ENCODE measurements around the gene HNF1A.

Gene HNF1A

DNA sequence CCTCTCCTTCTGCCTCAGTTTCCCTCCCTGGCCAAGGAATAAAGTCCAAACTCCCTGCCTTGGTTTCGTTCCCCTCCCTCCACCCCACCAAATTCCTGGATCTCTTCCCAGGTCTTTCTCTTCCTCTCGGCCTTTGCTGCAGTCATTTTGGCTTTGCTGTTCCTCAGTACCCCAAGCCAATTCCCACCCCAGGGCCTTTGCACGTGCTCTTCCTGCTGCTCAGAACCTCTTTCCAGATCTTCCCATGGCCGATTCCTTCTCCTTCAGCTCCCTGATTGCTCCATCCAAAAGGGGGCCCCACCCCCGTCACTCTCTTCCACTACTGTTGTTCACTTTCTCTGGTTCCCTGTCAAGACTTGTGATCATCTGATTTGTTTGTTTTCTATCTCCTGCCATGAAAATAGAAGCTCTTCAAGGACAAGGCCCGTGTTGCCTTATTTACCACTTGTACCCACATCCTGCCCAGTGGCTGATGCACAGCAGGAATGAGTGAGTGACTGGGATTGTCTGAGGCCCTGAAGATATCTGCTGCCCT, 3.1 kb downstream of the HNF1A start:
- TF ChIP-seq, protein P1, sequence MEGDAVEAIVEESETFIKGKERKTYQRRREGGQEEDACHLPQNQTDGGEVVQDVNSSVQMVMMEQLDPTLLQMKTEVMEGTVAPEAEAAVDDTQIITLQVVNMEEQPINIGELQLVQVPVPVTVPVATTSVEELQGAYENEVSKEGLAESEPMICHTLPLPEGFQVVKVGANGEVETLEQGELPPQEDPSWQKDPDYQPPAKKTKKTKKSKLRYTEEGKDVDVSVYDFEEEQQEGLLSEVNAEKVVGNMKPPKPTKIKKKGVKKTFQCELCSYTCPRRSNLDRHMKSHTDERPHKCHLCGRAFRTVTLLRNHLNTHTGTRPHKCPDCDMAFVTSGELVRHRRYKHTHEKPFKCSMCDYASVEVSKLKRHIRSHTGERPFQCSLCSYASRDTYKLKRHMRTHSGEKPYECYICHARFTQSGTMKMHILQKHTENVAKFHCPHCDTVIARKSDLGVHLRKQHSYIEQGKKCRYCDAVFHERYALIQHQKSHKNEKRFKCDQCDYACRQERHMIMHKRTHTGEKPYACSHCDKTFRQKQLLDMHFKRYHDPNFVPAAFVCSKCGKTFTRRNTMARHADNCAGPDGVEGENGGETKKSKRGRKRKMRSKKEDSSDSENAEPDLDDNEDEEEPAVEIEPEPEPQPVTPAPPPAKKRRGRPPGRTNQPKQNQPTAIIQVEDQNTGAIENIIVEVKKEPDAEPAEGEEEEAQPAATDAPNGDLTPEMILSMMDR (conservative IDR thresholded peaks at IDR 0.05): no peak
- no peak for TF ChIP-seq ZFX (IDR thresholded peaks at IDR 0.05)
- H3K27ac ChIP-seq: no peak overlapping the region

DNA sequence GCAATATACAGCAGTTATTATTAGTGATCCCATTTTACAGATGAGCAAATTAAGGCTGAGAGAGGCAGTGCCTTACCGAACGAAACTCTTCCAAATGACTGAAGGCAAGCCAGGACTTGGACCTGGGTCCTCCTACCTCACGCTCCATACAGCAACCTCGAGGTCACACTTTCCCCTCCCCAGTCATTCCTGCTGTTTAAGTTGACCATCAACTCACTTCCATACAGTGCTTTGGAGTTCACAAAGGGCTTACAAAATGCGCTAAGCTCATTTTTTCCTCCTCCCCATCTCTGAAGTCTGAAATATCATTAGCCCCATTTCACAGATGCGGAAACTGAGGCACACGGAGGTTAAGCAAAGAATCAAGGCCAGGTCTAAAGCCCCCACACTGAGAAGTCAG, 4.3 kb downstream of the HNF1A start:
- TF ChIP-seq, protein P1 (conservative IDR thresholded peaks at IDR 0.05): no peak
- TF ChIP-seq ZFX (IDR thresholded peaks at IDR 0.05): no peak
- H3K27ac ChIP-seq: no peak overlapping the region

DNA sequence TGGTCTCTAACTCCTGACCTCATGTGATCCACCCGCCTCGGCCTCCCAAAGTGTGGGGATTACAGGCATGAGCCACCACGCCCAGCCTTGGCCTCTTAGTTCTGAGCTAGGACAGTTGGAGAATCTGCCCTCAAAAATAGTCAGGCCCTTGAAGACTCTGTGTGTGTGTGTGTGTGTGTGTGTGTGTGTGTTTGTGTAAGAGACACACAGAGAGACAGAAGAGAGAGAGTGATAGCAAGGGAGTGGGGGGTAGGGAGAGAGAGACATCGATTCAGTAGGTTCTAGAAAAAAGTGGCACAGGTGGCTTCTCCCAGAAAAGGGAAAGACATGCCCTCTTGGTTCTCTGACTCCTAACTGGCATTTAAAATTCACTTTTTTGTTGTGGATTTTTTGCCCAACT, 5.4 kb downstream of the HNF1A start:
- H3K27ac ChIP-seq: no peak overlapping the region
- no peak for TF ChIP-seq ZFX (IDR thresholded peaks at IDR 0.05)
- TF ChIP-seq, protein P1 (conservative IDR thresholded peaks at IDR 0.05): no peak

DNA sequence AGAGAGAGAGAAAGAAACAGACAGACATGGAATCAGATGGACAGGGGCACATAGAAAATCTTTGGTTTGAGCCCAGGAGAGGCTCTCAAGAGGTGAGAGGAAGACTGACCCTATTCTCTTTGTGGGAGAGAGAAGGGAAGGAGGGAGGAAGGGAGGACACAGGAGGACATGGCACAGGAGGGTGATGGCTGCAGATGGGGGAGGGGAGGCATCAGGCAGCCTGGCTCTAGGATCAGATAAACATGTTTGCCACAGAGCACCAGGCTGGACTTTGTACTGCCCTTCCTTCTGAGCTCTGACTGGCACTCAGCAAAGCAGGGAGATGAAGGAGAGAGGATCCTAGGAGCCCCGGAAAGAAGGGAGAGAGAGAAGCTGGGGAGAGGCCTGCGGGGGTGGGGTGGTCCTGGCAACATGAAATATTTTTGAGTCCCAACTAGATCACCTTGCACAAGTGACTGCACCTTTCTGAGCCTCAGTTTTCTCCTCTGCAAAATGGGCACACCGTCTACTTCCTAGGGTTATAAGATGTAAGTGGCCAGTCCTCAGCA, 6.1 kb downstream of the HNF1A start:
- no peak overlapping the region for H3K27ac ChIP-seq
- no peak for TF ChIP-seq ZFX (IDR thresholded peaks at IDR 0.05)

DNA sequence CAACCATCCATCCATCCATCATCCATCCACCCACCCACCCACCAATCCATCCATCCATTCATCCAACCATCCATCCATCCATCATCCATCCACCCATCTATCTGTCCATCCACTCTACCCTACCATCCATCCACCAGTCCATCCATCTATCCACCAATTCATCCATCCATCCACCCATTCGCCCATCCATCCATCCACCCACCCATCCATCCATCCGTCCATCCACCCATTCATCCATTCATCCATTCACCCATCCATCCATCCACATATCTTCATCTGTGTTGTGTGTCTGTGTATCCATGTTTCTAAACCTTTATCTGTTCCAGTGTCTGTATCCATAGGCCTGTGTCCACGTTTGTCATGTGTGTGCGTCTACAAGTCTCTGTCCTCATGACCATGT, 9.9 kb downstream of the HNF1A start:
- H3K27ac ChIP-seq: no peak overlapping the region
- TF ChIP-seq, protein P1 (conservative IDR thresholded peaks at IDR 0.05): no peak
- TF ChIP-seq ZFX (IDR thresholded peaks at IDR 0.05): no peak

DNA sequence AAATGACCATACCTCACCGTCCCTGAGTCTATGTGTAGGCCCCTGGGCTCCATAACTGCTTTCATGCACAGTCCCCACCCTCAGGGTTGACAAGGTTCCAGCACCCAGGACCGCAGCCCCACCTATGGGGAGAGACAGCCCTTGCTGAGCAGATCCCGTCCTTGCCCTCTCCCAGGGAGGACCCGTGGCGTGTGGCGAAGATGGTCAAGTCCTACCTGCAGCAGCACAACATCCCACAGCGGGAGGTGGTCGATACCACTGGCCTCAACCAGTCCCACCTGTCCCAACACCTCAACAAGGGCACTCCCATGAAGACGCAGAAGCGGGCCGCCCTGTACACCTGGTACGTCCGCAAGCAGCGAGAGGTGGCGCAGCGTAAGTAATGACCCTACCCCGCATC, 10.3 kb downstream of the HNF1A start:
- TF ChIP-seq, protein P1 (conservative IDR thresholded peaks at IDR 0.05): no peak
- no peak for TF ChIP-seq ZFX (IDR thresholded peaks at IDR 0.05)
- H3K27ac ChIP-seq: no peak overlapping the region

DNA sequence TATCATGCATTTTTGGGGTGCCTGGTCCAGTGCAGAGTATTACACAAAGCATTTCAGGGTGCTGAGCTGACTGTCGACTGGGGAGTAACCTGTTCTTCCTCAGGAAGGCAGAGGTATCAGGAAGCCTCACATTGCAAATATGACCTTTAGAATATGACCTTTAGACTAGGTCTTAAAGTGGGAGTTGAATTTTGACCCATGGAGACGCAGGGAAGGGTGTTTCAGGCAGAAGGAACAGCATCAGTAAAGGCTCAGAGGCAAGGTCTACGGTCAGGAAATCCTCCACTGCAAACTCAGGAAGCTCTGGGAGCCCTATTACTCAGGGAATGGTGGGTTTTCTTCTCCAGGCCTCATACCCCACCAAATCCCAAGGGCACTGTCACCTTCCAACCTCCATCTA, 11.3 kb downstream of the HNF1A start:
- no peak for TF ChIP-seq ZFX (IDR thresholded peaks at IDR 0.05)
- TF ChIP-seq, protein P1 (conservative IDR thresholded peaks at IDR 0.05): no peak

DNA sequence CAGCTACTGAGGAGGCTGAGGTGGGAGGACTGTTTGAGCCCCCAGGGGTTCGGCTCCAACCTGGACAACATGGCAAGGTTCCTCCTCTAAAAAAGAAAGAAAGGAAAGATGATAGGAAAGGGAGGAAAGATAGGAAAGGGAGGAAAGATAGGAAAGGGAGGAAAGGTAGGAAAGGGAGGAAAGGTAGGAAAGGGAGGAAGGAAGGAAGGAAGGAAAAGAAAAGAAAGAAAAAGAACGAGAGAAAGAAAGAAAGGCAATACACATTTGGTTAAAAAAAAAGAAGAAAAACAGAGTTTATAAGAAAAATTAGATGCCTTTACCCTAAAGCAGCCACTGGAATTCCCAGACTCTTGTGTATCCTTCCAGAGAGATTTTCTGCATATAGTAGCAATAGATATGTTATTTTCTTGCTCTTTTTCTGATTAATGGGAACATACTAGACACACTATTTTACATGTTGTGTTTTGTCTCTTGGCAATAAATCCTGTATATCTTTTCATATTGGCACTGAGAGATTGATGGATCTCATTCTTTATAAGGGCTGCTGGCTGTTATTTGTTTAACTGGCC, 12.2 kb downstream of the HNF1A start:
- no peak overlapping the region for H3K27ac ChIP-seq
- TF ChIP-seq ZFX (IDR thresholded peaks at IDR 0.05): no peak
- TF ChIP-seq, protein P1 (conservative IDR thresholded peaks at IDR 0.05): no peak

More for the DNA sequence above, 11.3 kb downstream of the HNF1A start:
- no peak overlapping the region for H3K27ac ChIP-seq
